Thoracic aorta endothelial cell (primary cell): Measurements from ENCODE around the gene DSE. TPM values are rescaled to one million over a fixed set of nuclear protein-coding genes. Genes with fewer than 3 reads are reported as not detected.

ENCODE experiments used
- total RNA-seq: library from RNA; depleted of rRNA; stranded (reverse); fragments of >200 nt; gene quantifications from 2 replicates; pipeline ENCODE4 v1.2.3, GENCODE V29; 2012

DSE gene
- 33.0 and 41.6 TPM in 2 replicates for total RNA-seq

DNA sequence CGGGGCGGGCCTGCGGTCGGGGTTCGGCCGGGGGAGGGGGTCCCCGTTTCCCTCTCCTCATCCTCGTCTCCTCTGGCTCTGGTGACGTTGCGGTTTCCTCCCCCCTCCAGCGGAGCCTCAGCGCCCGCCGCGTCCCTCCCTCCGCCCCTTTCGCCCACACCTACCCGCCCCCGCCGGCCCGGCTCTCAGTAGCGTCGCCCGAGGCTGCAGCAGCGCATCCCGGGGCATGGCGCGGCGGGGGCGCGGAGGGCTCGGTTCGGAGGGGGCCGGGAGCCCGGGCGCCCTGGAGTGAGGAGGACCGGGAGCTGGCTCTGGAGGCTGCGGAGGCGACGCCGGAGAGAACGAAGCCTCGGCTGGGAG lies at the start of gene DSE:
DSE (plus strand) TSS at position 188 of the 360 bp plus-strand sequence. CDS start 28,304 bp downstream, outside the sequence.

DNA sequence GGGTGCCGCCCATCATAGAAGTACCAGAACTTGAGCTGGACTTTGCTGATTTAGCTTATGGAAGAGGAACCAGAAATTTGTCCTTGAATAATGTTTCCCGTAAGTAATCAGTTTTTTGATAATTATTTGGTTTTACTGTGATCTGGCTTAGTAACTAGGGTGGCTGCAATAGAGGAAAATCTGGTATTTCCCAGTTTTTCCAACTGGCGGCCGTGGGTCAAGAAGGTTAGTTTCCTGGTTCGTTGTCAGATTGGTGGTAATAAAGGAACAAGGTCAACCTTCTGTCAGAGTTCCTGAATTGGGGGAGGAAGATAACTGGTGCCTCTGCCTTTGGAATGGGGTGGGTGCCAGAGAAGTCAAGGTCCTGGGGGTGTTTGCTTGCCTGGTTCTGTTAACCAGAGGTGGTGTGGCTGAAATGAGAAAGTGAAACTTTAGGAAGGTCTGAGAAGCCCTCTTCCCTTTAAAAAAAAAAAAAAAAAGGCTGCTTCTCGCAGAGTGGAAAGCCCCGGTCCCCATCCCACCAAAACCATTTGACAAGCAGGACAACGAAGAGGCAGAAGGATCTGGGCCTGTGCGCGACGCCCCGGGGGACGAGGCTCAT lies 90.7 kb downstream of the DSE start, which contains the start of gene CALHM6:
CALHM6 (plus strand) TSS at position 45 of the 601 bp plus-strand sequence; CDS start at position 600, 555 bp downstream.

Other genes with a start within 250 kb of the DSE start
- not detected in 2 replicates for gene COL10A1, start 244.8 kb upstream of the DSE start, total RNA-seq
- 16.8 and 21.1 TPM in 2 replicates for gene TSPYL4, start 116.9 kb upstream of the DSE start, total RNA-seq
- gene TSPYL1, start 91.0 kb upstream of the DSE start, total RNA-seq, result 64.1 and 79.5 TPM in 2 replicates
- 0.13 and 0.50 TPM in 2 replicates for gene CALHM6, start 90.4 kb downstream of the DSE start, total RNA-seq
- gene CALHM5, start 140.7 kb downstream of the DSE start, total RNA-seq, result 7.7 and 9.3 TPM in 2 replicates
- gene TRAPPC3L, start 174.7 kb downstream of the DSE start, total RNA-seq, result 0.13 and 0.22 TPM in 2 replicates
- gene CALHM4, start 182.8 kb downstream of the DSE start, total RNA-seq, result 0.13 and 0.22 TPM in 2 replicates
- 51.9 and 54.1 TPM in 2 replicates for gene RWDD1, start 200.6 kb downstream of the DSE start, total RNA-seq
- gene RSPH4A, start 245.5 kb downstream of the DSE start, total RNA-seq, result not detected in 2 replicates